ENCODE measurements around the gene CYFIP2. TPM values are rescaled to one million over a fixed set of nuclear protein-coding genes. Genes with fewer than 3 reads are reported as not detected.

The CYFIP2 gene
- total RNA-seq, 1 experiment from 2014 or later: 95.3 TPM

DNA sequence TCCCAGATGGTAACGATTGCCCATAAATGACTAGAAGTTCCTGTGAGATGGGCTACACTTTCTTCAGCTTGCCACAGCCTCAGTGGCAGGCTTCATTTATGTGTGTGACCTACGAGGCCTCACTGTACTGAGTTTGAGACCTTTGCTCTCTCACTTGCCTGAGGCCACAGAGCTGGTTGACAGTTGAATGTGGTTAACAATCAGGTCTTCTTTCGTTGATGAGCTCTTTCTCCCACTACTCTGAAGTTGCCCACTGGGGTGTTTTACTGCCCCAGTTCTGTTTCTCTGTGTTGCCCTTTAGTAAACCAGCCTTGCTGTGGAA is 70.5 kb downstream of the CYFIP2 start:
- CTCF ChIA-PET: interaction anchor here (0.9 to 2.3 kb wide), 5 partner anchors 9 to 135 kb away, joined by 3 to 13 read pairs (median 8); no protein-coding TSS in a partner anchor
- Mint-ChIP-seq H3K4me3 (no peak overlapping the region), H3K27me3 (ENCODE audit: low read depth) (no peaks in the 10 kb centered on the region), H3K9me3 (no peaks in the 10 kb centered on the region), H3K4me1 (no peaks in the 10 kb centered on the region), H3K27ac (no peak overlapping the region), H3K36me3 (peaks cover 45% of the 10 kb centered on the region)
- POLR2A ChIA-PET: no interaction called here
- DNase-seq (ENCODE audit: low spot score): no peak
- ATAC-seq: no peak
- TF ChIP-seq CREB1 (CRISPR knock-in tag; IDR thresholded peaks at IDR 0.05) (no peak), FOXK1 (CRISPR knock-in tag; IDR thresholded peaks at IDR 0.05) (no peak), GRHL2 (CRISPR knock-in tag; IDR thresholded peaks at IDR 0.05; ENCODE audit: insufficient replicate concordance, severe bottlenecking) (no peak), ZNF219 (CRISPR knock-in tag; IDR thresholded peaks at IDR 0.05; ENCODE audit: borderline replicate concordance) (no peak), CDX4 (CRISPR knock-in tag; IDR thresholded peaks at IDR 0.05; ENCODE audit: borderline replicate concordance) (no peak), IRF2 (CRISPR knock-in tag; IDR thresholded peaks at IDR 0.05; ENCODE audit: borderline replicate concordance, low read depth) (no peak), ZNF263 (CRISPR knock-in tag; IDR thresholded peaks at IDR 0.05; ENCODE audit: low read depth) (no peak), MYBL2 (CRISPR knock-in tag; IDR thresholded peaks at IDR 0.05) (no peak), JUN (CRISPR knock-in tag; IDR thresholded peaks at IDR 0.05) (no peak), ELF4 (CRISPR knock-in tag; IDR thresholded peaks at IDR 0.05; ENCODE audit: low read depth) (no peak), STAT6 (CRISPR knock-in tag; conservative IDR thresholded peaks at IDR 0.05; ENCODE audit: low read depth) (no peak), MXD4 (CRISPR knock-in tag; IDR thresholded peaks at IDR 0.05; ENCODE audit: borderline replicate concordance) (no peak)
- TF ChIP-seq, protein P1, sequence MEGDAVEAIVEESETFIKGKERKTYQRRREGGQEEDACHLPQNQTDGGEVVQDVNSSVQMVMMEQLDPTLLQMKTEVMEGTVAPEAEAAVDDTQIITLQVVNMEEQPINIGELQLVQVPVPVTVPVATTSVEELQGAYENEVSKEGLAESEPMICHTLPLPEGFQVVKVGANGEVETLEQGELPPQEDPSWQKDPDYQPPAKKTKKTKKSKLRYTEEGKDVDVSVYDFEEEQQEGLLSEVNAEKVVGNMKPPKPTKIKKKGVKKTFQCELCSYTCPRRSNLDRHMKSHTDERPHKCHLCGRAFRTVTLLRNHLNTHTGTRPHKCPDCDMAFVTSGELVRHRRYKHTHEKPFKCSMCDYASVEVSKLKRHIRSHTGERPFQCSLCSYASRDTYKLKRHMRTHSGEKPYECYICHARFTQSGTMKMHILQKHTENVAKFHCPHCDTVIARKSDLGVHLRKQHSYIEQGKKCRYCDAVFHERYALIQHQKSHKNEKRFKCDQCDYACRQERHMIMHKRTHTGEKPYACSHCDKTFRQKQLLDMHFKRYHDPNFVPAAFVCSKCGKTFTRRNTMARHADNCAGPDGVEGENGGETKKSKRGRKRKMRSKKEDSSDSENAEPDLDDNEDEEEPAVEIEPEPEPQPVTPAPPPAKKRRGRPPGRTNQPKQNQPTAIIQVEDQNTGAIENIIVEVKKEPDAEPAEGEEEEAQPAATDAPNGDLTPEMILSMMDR (IDR thresholded peaks at IDR 0.05): no peak
- TF ChIP-seq, protein P2, sequence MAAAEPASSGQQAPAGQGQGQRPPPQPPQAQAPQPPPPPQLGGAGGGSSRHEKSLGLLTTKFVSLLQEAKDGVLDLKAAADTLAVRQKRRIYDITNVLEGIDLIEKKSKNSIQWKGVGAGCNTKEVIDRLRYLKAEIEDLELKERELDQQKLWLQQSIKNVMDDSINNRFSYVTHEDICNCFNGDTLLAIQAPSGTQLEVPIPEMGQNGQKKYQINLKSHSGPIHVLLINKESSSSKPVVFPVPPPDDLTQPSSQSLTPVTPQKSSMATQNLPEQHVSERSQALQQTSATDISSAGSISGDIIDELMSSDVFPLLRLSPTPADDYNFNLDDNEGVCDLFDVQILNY (CRISPR knock-in tag; IDR thresholded peaks at IDR 0.05): no peak
- TF ChIP-seq, protein P3, sequence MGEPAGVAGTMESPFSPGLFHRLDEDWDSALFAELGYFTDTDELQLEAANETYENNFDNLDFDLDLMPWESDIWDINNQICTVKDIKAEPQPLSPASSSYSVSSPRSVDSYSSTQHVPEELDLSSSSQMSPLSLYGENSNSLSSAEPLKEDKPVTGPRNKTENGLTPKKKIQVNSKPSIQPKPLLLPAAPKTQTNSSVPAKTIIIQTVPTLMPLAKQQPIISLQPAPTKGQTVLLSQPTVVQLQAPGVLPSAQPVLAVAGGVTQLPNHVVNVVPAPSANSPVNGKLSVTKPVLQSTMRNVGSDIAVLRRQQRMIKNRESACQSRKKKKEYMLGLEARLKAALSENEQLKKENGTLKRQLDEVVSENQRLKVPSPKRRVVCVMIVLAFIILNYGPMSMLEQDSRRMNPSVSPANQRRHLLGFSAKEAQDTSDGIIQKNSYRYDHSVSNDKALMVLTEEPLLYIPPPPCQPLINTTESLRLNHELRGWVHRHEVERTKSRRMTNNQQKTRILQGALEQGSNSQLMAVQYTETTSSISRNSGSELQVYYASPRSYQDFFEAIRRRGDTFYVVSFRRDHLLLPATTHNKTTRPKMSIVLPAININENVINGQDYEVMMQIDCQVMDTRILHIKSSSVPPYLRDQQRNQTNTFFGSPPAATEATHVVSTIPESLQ (CRISPR knock-in tag; IDR thresholded peaks at IDR 0.05): no peak

GRCh38 chr5:157339409-157339808 is 73.5 kb downstream of the CYFIP2 start:
- Mint-ChIP-seq H3K9me3 (no peaks in the 10 kb centered on the region), H3K4me3 (no peak overlapping the region), H3K27ac (no peak overlapping the region), H3K4me1 (no peaks in the 10 kb centered on the region), H3K36me3 (peaks cover 30% of the 10 kb centered on the region), H3K27me3 (ENCODE audit: low read depth) (no peaks in the 10 kb centered on the region)
- CTCF ChIA-PET: interaction anchor here (1.9 kb wide), 1 partner anchor 11 kb away, joined by 8 read pairs; no protein-coding TSS in a partner anchor
- no peak for DNase-seq (ENCODE audit: low spot score)
- no peak for ATAC-seq
- POLR2A ChIA-PET: no interaction called here
- no peak for TF ChIP-seq AR (CRISPR knock-in tag; IDR thresholded peaks at IDR 0.05)
- TF ChIP-seq, protein P2 (CRISPR knock-in tag; IDR thresholded peaks at IDR 0.05): no peak
- TF ChIP-seq RORB (CRISPR knock-in tag; IDR thresholded peaks at IDR 0.05): no peak
- no peak for TF ChIP-seq ZNF423 (CRISPR knock-in tag; IDR thresholded peaks at IDR 0.05)
- no peak for TF ChIP-seq ETV6 (CRISPR knock-in tag; IDR thresholded peaks at IDR 0.05)
- TF ChIP-seq GTF2I (CRISPR knock-in tag; conservative IDR thresholded peaks at IDR 0.05): no peak
- no peak for TF ChIP-seq ZNF671 (CRISPR knock-in tag; IDR thresholded peaks at IDR 0.05)
- TF ChIP-seq ZBTB21 (CRISPR knock-in tag; IDR thresholded peaks at IDR 0.05; ENCODE audit: borderline replicate concordance): no peak
- no peak for TF ChIP-seq EMX1 (CRISPR knock-in tag; IDR thresholded peaks at IDR 0.05)
- TF ChIP-seq SP1 (CRISPR knock-in tag; conservative IDR thresholded peaks at IDR 0.05): no peak
- TF ChIP-seq ATF1 (CRISPR knock-in tag; IDR thresholded peaks at IDR 0.05): no peak
- no peak for TF ChIP-seq ELF4 (CRISPR knock-in tag; IDR thresholded peaks at IDR 0.05; ENCODE audit: low read depth)
- TF ChIP-seq ZNF121 (CRISPR knock-in tag; IDR thresholded peaks at IDR 0.05): no peak

Data from WTC11 (cell line).